ENCODE data around the gene EPHB6.

DNA sequence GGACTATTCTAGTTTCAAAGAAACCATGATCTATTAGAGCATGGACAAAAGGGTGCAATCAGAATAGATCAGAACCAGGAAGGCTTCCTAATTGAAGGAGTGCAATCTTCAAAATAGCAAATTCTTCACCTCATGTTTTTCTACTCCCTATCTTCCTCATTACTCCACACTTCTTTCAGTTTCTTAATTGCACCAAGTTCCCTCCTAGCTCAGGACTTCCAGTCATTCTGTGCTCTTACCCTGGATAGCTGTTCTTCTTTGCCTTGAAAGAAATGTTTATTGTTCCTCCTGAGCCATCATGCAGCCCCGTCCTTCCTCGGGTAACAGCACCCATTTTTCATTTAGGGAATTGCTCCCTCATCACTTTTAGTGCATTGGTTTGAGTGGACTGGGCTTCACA, 55.6 kb downstream of the EPHB6 start:
- TF ChIP-seq, protein P1, sequence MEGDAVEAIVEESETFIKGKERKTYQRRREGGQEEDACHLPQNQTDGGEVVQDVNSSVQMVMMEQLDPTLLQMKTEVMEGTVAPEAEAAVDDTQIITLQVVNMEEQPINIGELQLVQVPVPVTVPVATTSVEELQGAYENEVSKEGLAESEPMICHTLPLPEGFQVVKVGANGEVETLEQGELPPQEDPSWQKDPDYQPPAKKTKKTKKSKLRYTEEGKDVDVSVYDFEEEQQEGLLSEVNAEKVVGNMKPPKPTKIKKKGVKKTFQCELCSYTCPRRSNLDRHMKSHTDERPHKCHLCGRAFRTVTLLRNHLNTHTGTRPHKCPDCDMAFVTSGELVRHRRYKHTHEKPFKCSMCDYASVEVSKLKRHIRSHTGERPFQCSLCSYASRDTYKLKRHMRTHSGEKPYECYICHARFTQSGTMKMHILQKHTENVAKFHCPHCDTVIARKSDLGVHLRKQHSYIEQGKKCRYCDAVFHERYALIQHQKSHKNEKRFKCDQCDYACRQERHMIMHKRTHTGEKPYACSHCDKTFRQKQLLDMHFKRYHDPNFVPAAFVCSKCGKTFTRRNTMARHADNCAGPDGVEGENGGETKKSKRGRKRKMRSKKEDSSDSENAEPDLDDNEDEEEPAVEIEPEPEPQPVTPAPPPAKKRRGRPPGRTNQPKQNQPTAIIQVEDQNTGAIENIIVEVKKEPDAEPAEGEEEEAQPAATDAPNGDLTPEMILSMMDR (IDR thresholded peaks at IDR 0.05), result no peak
- TF ChIP-seq POLR2A (IDR thresholded peaks at IDR 0.05), result no peak
- TF ChIP-seq POLR2AphosphoS5 (IDR thresholded peaks at IDR 0.05), result no peak

Data from sigmoid colon (tissue), 4 donors.